ENCODE data around the gene HIVEP2. TPM values are rescaled to one million over a fixed set of nuclear protein-coding genes. Genes with fewer than 3 reads are reported as not detected.

The HIVEP2 gene
- total and polyA plus RNA-seq, 8 donors = 0.58 to 14.3 (median 4.8) TPM

DNA sequence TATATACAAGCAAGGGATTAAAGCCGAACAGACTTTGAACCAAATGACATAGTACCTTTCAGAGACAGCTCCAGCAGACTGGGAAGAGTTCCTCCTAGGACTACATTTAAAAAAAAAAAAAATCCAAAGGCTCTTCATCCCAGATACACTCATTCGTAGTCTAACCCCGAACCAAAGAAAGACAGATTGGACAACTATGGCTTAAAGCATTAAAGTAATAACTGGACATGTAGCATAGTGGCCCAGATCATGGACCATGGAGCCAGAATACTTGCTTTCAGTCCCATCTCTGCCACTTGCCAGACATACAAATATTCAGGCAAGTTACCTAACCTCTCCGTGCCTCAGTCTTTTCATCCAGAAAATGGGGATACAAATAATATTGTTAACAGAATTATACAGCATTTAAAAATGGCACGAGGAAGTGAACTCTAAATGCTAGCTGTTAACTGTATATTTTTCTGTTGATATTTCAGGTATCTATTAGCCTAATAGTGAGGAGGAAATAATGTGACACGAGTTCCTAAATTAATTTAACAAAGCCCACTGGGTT, 123.7 kb downstream of the HIVEP2 start:
- no peak for TF ChIP-seq POLR2AphosphoS5 (IDR thresholded peaks at IDR 0.05)
- TF ChIP-seq, protein P1, sequence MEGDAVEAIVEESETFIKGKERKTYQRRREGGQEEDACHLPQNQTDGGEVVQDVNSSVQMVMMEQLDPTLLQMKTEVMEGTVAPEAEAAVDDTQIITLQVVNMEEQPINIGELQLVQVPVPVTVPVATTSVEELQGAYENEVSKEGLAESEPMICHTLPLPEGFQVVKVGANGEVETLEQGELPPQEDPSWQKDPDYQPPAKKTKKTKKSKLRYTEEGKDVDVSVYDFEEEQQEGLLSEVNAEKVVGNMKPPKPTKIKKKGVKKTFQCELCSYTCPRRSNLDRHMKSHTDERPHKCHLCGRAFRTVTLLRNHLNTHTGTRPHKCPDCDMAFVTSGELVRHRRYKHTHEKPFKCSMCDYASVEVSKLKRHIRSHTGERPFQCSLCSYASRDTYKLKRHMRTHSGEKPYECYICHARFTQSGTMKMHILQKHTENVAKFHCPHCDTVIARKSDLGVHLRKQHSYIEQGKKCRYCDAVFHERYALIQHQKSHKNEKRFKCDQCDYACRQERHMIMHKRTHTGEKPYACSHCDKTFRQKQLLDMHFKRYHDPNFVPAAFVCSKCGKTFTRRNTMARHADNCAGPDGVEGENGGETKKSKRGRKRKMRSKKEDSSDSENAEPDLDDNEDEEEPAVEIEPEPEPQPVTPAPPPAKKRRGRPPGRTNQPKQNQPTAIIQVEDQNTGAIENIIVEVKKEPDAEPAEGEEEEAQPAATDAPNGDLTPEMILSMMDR (IDR thresholded peaks at IDR 0.05) = no peak
- TF ChIP-seq EP300 (IDR thresholded peaks at IDR 0.05) = no peak
- TF ChIP-seq POLR2A (IDR thresholded peaks at IDR 0.05) = no peak

DNA sequence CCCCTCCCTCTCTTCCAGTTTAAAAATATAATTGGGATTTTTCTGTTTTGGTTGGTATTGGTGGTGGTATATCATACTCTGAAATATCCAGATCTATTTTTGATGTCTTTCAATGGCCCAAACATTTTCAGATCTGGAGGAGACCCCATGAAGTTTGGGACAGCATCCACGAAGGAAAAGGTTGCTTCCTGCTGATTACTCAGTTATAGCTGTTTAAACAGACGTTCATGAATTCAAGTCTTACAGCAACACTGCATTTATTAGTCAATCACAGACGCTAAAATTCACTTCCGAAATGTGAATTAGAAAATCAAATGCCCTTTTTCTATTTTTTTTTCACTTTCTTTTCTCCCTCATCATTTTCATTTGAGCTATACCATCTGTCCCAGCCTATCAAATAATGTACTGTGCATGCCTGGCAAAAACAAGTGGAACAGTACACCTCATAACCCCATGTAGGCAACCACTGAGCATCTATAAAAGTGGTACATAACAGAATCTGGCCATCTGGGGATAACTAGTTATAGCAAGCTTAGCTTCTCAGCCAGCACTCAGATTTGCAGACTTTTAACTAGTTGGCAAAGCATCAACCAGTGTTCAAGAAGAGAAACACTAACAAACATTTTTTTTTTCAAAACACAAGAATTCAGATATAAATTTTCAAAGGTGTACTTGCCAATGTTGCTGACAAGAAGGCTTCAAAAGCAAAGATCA, 124.5 kb downstream of the HIVEP2 start:
- no peak for DNase-seq
- Histone ChIP-seq H3K27me3 (no peaks in the 10 kb centered on the region), H3K27ac (peak overlapping the region in 3 of 5 donors; percentile 41 to 75 (median 64)), H3K4me3 (peak overlapping the region; percentile 27 to 38 (median 32)), H3K4me1 (peaks cover 6 to 47% (median 22%) of the 10 kb centered on the region in 4 donors), H3K36me3 (no peaks in the 10 kb centered on the region), H3K9me3 (no peaks in the 10 kb centered on the region)
- 52 to 68% (median 62%) methylated on average over 4 of the region's 4 CpGs for WGBS, 5 donors
- intact Hi-C loops (cut with DNase I; ENCODE audit: low total_unique reads) = no loop called here
- no peak for TF ChIP-seq POLR2A (IDR thresholded peaks at IDR 0.05)
- TF ChIP-seq POLR2AphosphoS5 (IDR thresholded peaks at IDR 0.05) = no peak
- TF ChIP-seq, protein P1 (IDR thresholded peaks at IDR 0.05) = no peak
- no peak for TF ChIP-seq EP300 (IDR thresholded peaks at IDR 0.05)

More for the DNA sequence above, 123.7 kb downstream of the HIVEP2 start:
- no peak overlapping the region for H3K27ac ChIP-seq
- no peaks in the 10 kb centered on the region for H3K9me3 ChIP-seq
- intact Hi-C loops (cut with DNase I; ENCODE audit: low total_unique reads) = no loop called here
- no peaks in the 10 kb centered on the region for H3K36me3 ChIP-seq
- H3K4me1 ChIP-seq = peaks cover 6 to 47% (median 22%) of the 10 kb centered on the region in 4 donors
- no peak overlapping the region for H3K4me3 ChIP-seq
- WGBS, 5 donors = 83 to 92% (median 89%) methylated on average over 6 of the region's 6 CpGs
- no peaks in the 10 kb centered on the region for H3K27me3 ChIP-seq
- no peak for DNase-seq

DNA sequence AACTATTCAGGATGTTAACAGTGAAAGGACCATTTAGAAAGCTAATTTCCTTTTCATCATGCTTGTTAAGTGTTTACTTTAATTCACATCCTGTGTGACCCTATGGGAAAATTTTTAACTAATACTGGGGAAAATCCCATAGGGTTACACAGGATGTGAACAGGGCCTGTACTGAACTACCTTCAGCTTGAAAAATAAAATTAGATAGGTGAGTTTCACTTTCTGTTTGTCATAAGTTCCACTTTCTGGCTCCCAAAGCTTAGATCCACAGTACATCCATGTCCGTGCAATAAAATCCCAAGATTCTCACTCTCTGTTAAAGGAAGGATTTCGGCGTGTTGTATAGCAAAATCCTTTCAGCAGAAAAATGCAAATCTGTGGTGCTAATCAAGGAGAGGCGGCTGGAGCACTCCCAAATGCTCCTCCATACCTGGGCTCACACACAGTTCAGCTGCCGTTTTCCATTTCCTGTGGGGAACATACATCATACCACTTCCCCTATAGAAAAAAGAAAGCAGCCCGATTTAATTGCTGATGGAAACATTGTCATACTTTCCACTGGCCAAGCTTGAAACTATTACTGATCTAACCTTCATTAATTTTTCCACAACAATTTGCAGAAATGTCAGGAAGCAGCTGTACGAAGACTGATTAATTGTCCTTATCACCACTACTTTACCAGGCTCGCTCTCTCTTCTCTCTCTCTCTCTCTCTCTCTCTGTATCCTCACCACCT, 125.2 kb downstream of the HIVEP2 start:
- WGBS, 5 donors = 31 to 43% (median 41%) methylated on average over 8 of the region's 8 CpGs
- Histone ChIP-seq H3K36me3 (no peaks in the 10 kb centered on the region), H3K4me3 (peak overlapping the region; percentile 27 to 38 (median 32)), H3K27me3 (no peaks in the 10 kb centered on the region), H3K27ac (peak overlapping the region; percentile 24 to 75 (median 41)), H3K4me1 (peaks cover 6 to 46% (median 22%) of the 10 kb centered on the region in 4 donors), H3K9me3 (no peaks in the 10 kb centered on the region)
- intact Hi-C loops (cut with DNase I; ENCODE audit: low total_unique reads) = no loop called here
- peak in 1 of 2 donors; percentile 79 for DNase-seq
- TF ChIP-seq EP300 (IDR thresholded peaks at IDR 0.05) = no peak
- no peak for TF ChIP-seq POLR2AphosphoS5 (IDR thresholded peaks at IDR 0.05)
- TF ChIP-seq POLR2A (IDR thresholded peaks at IDR 0.05) = no peak
- TF ChIP-seq, protein P1 (IDR thresholded peaks at IDR 0.05) = no peak

DNA sequence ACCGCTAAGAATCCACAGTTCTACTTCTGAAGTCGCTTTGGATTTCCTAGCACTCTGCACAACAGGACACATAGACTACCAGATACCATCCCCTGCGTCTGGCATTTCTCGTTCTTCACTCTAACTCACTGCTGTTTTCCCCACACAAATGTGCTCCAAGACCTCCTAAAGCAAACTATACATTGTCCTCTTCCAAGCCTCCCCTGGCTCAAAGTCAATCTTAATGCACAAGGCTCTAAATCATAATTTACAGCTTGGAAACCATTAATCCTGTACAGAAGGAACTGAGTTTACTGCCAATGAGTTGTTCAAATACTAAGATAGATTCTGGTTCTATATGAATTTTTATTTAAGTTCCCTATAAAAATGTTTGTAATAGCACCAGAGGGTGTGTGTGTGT, 128.5 kb downstream of the HIVEP2 start:
- no peak for TF ChIP-seq POLR2AphosphoS5 (IDR thresholded peaks at IDR 0.05)
- no peak for TF ChIP-seq POLR2A (IDR thresholded peaks at IDR 0.05)
- TF ChIP-seq, protein P1 (IDR thresholded peaks at IDR 0.05) = no peak
- no peak for TF ChIP-seq EP300 (IDR thresholded peaks at IDR 0.05)
- no peak for DNase-seq
- H3K27me3 ChIP-seq = no peaks in the 10 kb centered on the region
- H3K27ac ChIP-seq = no peak overlapping the region
- peaks cover 4 to 32% (median 15%) of the 10 kb centered on the region in 4 donors for H3K4me1 ChIP-seq
- H3K36me3 ChIP-seq = no peaks in the 10 kb centered on the region
- intact Hi-C loops (cut with DNase I; ENCODE audit: low total_unique reads) = no loop called here
- H3K4me3 ChIP-seq = no peak overlapping the region
- no peaks in the 10 kb centered on the region for H3K9me3 ChIP-seq
- 89 to 98% (median 94%) methylated on average over 4 of the region's 4 CpGs for WGBS, 5 donors

Data from stomach (tissue), 9 donors.